HG02970 (cell line): Measurements from ENCODE around the gene PRLR.
"Not testable (repeated sequence)": the region's sequence is repeated elsewhere in the genome, so short reads cannot be mapped to it uniquely, and the experiment has no call there.

Experiments used
- ATAC-seq: cut with Tn5 transposase; IDR thresholded peaks from one replicate; pipeline ENCODE4 v1.9.1; 2021; ENCODE audit warnings: mild to moderate bottlenecking, moderate library complexity, moderate number of reproducible peaks; ENCODE audit not compliant: unreplicated experiment, low FRiP score

The PRLR gene

GRCh38 chr5:35046774-35047173, 183.5 kb downstream of the PRLR start:
- no peak for ATAC-seq

GRCh38 chr5:35045280-35045679, 185.0 kb downstream of the PRLR start:
- no peak for ATAC-seq

GRCh38 chr5:35044649-35045048, 185.6 kb downstream of the PRLR start:
- ATAC-seq: no peak

- ATAC-seq: no peak
Observed at GRCh38 chr5:35042781-35043180, 187.5 kb downstream of the PRLR start.

GRCh38 chr5:35041261-35041660, 189.0 kb downstream of the PRLR start:
- no peak for ATAC-seq

- no peak for ATAC-seq
Observed at GRCh38 chr5:35038891-35039290, 191.4 kb downstream of the PRLR start.

- ATAC-seq: no peak
Observed at GRCh38 chr5:35036536-35036935, 193.8 kb downstream of the PRLR start.

GRCh38 chr5:35035929-35036328, 194.4 kb downstream of the PRLR start:
- ATAC-seq: not testable (repeated sequence)

- no peak for ATAC-seq
Observed at GRCh38 chr5:35035271-35035670, 195.0 kb downstream of the PRLR start.

GRCh38 chr5:35032356-35032755, 197.9 kb downstream of the PRLR start:
- ATAC-seq: no peak

- ATAC-seq: no peak
Observed at GRCh38 chr5:35031276-35031675, 199.0 kb downstream of the PRLR start.

- ATAC-seq: no peak
Observed at GRCh38 chr5:35030426-35031100, 199.7 kb downstream of the PRLR start.

- ATAC-seq: no peak
Observed at GRCh38 chr5:35029333-35029732, 201.0 kb downstream of the PRLR start.

GRCh38 chr5:35026941-35027340, 203.3 kb downstream of the PRLR start:
- ATAC-seq: no peak

- no peak for ATAC-seq
Observed at GRCh38 chr5:35026280-35026840, 203.9 kb downstream of the PRLR start.

- ATAC-seq: no peak
Observed at GRCh38 chr5:35024911-35025510, 205.3 kb downstream of the PRLR start.

GRCh38 chr5:35023391-35024178, 206.7 kb downstream of the PRLR start:
- no peak for ATAC-seq

GRCh38 chr5:35016174-35017051, 213.9 kb downstream of the PRLR start:
- peak; percentile 69 for ATAC-seq

GRCh38 chr5:35015063-35015462, 215.2 kb downstream of the PRLR start:
- ATAC-seq: no peak

GRCh38 chr5:35012796-35013195, 217.5 kb downstream of the PRLR start:
- ATAC-seq: no peak
